Heart left ventricle (tissue), 16 donors: ENCODE measurements around the gene LRRN4. TPM values are rescaled to one million over a fixed set of nuclear protein-coding genes. Genes with fewer than 3 reads are reported as not detected.

Experiments
- ATAC-seq, 4 donors: fragments of 200-7000 bp; cut with Tn5 transposase; one replicate each; pipeline ENCODE4 v1.9.1; 2020 to 2022; ENCODE audit warnings: moderate library complexity in 4 of 4, mild to moderate bottlenecking in 3 of 4, moderate number of reproducible peaks in 1 of 4
- DNase-seq, 5 donors: peaks; one replicate each; pipeline ENCODE4 v3.0.0-alpha.2; 2020
- H3K27ac ChIP-seq, 12 donors: fragments of 200-600 bp; sonication (generic) in 4 of 12; one replicate each; pipeline versions ENCODE4 v1.5.0 to v1.8.0; 2016 to 2022; ENCODE audit warnings: mild to moderate bottlenecking in 2 of 12
- H3K27me3 ChIP-seq, 9 donors: fragments of 200-600 bp; sonication (generic) in 2 of 9; one replicate each; pipeline versions ENCODE4 v1.5.1 to v1.8.0; 2016 to 2022; ENCODE audit warnings: mild to moderate bottlenecking in 3 of 9
- H3K36me3 ChIP-seq, 9 donors: fragments of 200-600 bp; sonication (generic) in 2 of 9; one replicate each; pipeline versions ENCODE4 v1.5.0 to v1.8.0; 2018 to 2022; ENCODE audit warnings: mild to moderate bottlenecking in 2 of 9
- H3K4me1 ChIP-seq, 12 donors: fragments of 200-600 bp; sonication (generic) in 4 of 12; one replicate each; pipeline versions ENCODE4 v1.5.0 to v1.8.0; 2016 to 2022; ENCODE audit warnings: mild to moderate bottlenecking in 3 of 12
- H3K4me3 ChIP-seq, 12 donors: fragments of 200-600 bp; sonication (generic) in 4 of 12; one replicate each; pipeline versions ENCODE4 v1.5.0 to v1.8.0; 2017 to 2022; ENCODE audit warnings: mild to moderate bottlenecking in 9 of 12, moderate library complexity in 4 of 12
- H3K9me3 ChIP-seq, 12 donors: fragments of 200-600 bp; sonication (generic) in 4 of 12; one replicate each; pipeline versions ENCODE4 v1.5.0 to v1.8.0; 2016 to 2022; ENCODE audit warnings: mild to moderate bottlenecking in 1 of 12
- CTCF ChIP-seq, 12 donors: fragments of 200-600 bp; sonication (generic) in 4 of 12; IDR thresholded peaks; one replicate each; pipeline versions ENCODE4 v1.5.0 to v1.8.0; 2018 to 2022; ENCODE audit warnings: antibody characterized with exemption in 12 of 12, mild to moderate bottlenecking in 5 of 12
- POLR2A ChIP-seq, 2 donors: fragments of 450-650 bp; IDR thresholded peaks; one replicate each; pipeline ENCODE4 v1.6.1; 2017; ENCODE audit warnings: antibody characterized with exemption in 2 of 2, mild to moderate bottlenecking in 2 of 2, moderate library complexity in 2 of 2
- WGBS, 4 donors: extraction: QIAGEN DNeasy Blood & Tissue Kit in 2 of 4; methylation state at CpG; one replicate each; pipeline versions ENCODE4 v1.1.5 to v1.1.7; 2013 to 2018; 5-methylcytosine and 5-hydroxymethylcytosine counted together
- intact Hi-C, 10 donors: fragments of 100-400 bp; cut with DNase I; formaldehyde crosslinking; loops; one replicate each; pipeline versions ENCODE4 v1.11.1 to v1.14.2; 2022
- polyA plus RNA-seq, 2 donors: library from polyadenylated mRNA; stranded (reverse); fragments of 200-250 nt; gene quantifications; one replicate each; pipeline ENCODE4 v1.2.3, GENCODE V29; 2013
- total RNA-seq, 9 donors: library from RNA; depleted of rRNA in 2 of 9; stranded (reverse); fragments of >200 nt in 2 of 9; fragmentation: NEBNext Ultra II Directional in 3 of 9; extraction: Animal tissue kit (Norgen Biotek cat#: 25700) in 3 of 9; gene quantifications; one replicate each; pipeline versions ENCODE4 v1.1.0 to v1.2.4, GENCODE V29; 2016 to 2023
- donor health status: ischemic (EF 13 %, LVEDD 7.1; RV severe dilation, severe dysfunction).
- donor health status: healthy with polysubstance abuse.
- donor health status: DM: no; HTN: yes; CAD: no.
- donor health status: DM: no; HTN: no; CAD: no.
- donor health status: ischemic (EF 25% LVEDD 6.9; RV normal size, moderate dysfunction).
- donor health status: ischemic (EF 25% LVEDD 5.7; RV mildly dilated, moderate dysfunction).
- donor health status: healthy.
- donor health status: DM: yes; HTN: yes; CAD: no.
- donor health status: ischemic (EF 35%, LVEDD 5.7; RV mildly dilated, moderate dysfunction).
- donor health status: nonischemic (EF 11% LVEDD 7.7; RV severe dilation, severe dysfunction).
- donor health status: DM: yes; HTN: yes; CAD: no.
- donor health status: PGD.
- donor health status: ischemic (EF 29% LVEDD 5.4; RV normal size, mild dysfunction).
- donor health status: nonischemic (EF 23%, LVEDD 6.1; RV moderate dilation, normal function).

LRRN4 gene
- total and polyA plus RNA-seq, 11 donors = 0.12 to 18.7 (median 0.17) TPM; not detected in 4

GRCh38 chr20:6006603-6006949 is 47.3 kb downstream of the LRRN4 start:
- WGBS, 4 donors = 0 to 1% (median 1%) methylated on average over 7 to 10 of the region's 10 CpGs
- Histone ChIP-seq H3K9me3 (no peaks in the 10 kb centered on the region), H3K4me3 (peak overlapping the region; percentile 61 to 97 (median 82)), H3K36me3 (peaks cover 0 to 21% (median 16%) of the 10 kb centered on the region in 9 donors), H3K27me3 (no peaks in the 10 kb centered on the region), H3K4me1 (peaks cover 0 to 38% (median 19%) of the 10 kb centered on the region in 12 donors), H3K27ac (peak overlapping the region; percentile 68 to 94 (median 87))
- DNase-seq = no peak
- no peak for TF ChIP-seq CTCF (IDR thresholded peaks at IDR 0.05)
- no peak for TF ChIP-seq POLR2A (IDR thresholded peaks at IDR 0.05)
- intact Hi-C loops = no loop called here
- no peak for ATAC-seq

DNA sequence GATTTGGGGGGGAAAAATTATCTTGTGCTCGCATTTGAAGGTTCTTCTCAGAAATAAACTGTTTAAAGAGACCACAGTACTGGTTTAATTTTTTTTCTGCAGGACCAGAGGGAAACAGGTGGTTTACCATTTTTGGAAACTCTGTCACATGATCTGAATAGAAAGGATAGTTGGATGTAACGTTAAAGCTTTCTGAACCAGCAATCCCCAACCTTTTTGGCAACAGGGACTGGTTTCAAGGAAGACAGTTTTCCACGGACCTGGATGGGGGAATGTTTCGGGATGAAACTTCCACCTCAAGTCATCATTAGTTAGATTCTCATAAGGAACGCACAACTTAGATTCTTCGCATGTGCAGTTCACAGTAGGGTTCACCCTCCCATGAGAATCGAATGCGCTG is 53.0 kb downstream of the LRRN4 start:
- no peaks in the 10 kb centered on the region for H3K9me3 ChIP-seq
- peaks cover 0 to 10% (median 0%) of the 10 kb centered on the region in 12 donors for H3K4me1 ChIP-seq
- H3K36me3 ChIP-seq = peaks cover 0 to 8% (median 0%) of the 10 kb centered on the region in 9 donors
- H3K27ac ChIP-seq = no peak overlapping the region
- 78 to 88% (median 84%) methylated on average over 8 of the region's 8 CpGs for WGBS, 4 donors
- H3K27me3 ChIP-seq = no peaks in the 10 kb centered on the region
- intact Hi-C loops = loop anchor here in 1 of 10 donors (5.0 kb wide), 2 partner anchors 76 to 474 kb away; no protein-coding TSS in a partner anchor
- TF ChIP-seq CTCF (IDR thresholded peaks at IDR 0.05) (no peak), POLR2A (IDR thresholded peaks at IDR 0.05) (no peak)
- DNase-seq (no peak), ATAC-seq (no peak)
- no peak overlapping the region for H3K4me3 ChIP-seq

- intact Hi-C loops = loop anchor here in 2 of 10 donors (5.0 kb wide), 3 partner anchors 42 to 472 kb away; no protein-coding TSS in a partner anchor
- Histone ChIP-seq H3K4me3 (no peak overlapping the region), H3K4me1 (peaks cover 0 to 2% (median 0%) of the 10 kb centered on the region in 12 donors), H3K27me3 (no peaks in the 10 kb centered on the region), H3K9me3 (no peaks in the 10 kb centered on the region), H3K27ac (no peak overlapping the region), H3K36me3 (peaks cover 0 to 17% (median 6%) of the 10 kb centered on the region in 9 donors)
- no peak for DNase-seq
- no peak for ATAC-seq
- 95 to 98% (median 97%) methylated on average over 9 of the region's 9 CpGs for whole genome bisulfite sequencing, 4 donors
- TF ChIP-seq POLR2A (IDR thresholded peaks at IDR 0.05) (no peak), CTCF (IDR thresholded peaks at IDR 0.05) (no peak)
These were observed 54.1 kb downstream of the LRRN4 start for GRCh38 chr20:5999783-6000182.

DNA sequence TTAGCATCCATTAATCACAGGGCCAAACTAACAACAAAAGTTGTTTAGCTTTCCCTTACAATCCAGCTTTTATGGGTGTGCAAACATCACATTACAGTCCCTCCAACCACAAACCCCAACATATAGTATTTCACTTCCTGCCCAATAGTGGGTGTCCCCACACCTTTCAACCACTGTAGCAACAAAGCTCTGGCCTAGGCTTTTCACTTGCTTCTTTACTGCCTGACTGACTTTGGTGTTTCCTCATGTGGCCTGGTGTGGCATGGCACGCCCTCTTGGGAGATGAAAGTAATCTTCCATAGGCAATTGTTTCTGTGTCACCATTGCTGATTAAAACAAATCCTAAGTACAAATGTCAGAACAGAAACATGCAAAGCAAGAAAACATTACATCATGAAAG is 57.1 kb downstream of the LRRN4 start:
- TF ChIP-seq POLR2A (IDR thresholded peaks at IDR 0.05) (no peak), CTCF (IDR thresholded peaks at IDR 0.05) (no peak)
- WGBS, 4 donors = 90 to 100% (median 98%) methylated on average over 1 of the region's 1 CpG
- peaks cover 0 to 34% (median 6%) of the 10 kb centered on the region in 9 donors for H3K36me3 ChIP-seq
- H3K9me3 ChIP-seq = no peaks in the 10 kb centered on the region
- no peak overlapping the region for H3K27ac ChIP-seq
- no peaks in the 10 kb centered on the region for H3K27me3 ChIP-seq
- H3K4me1 ChIP-seq = no peaks in the 10 kb centered on the region
- intact Hi-C loops = loop anchor here in 1 of 10 donors (5.0 kb wide), 1 partner anchor 39 kb away; no protein-coding TSS in a partner anchor
- DNase-seq = no peak
- ATAC-seq = peak in 1 of 4 donors; percentile 34
- no peak overlapping the region for H3K4me3 ChIP-seq
